Panc1 (cell line): ENCODE results near the gene AURKAIP1. TPM values are rescaled to one million over a fixed set of nuclear protein-coding genes. Genes with fewer than 3 reads are reported as not detected.
"Not testable (repeated sequence)": the region's sequence is repeated elsewhere in the genome, so short reads cannot be mapped to it uniquely, and the experiment has no call there.

Experiments used
- ATAC-seq: fragments of 200-7000 bp; cut with Tn5 transposase; 2 replicates; pipeline ENCODE4 v1.9.1; 2020; ENCODE audit warnings: mild to moderate bottlenecking, moderate library complexity
- BruUV-seq: library from RNA; stranded (reverse); fragments of 400-500 nt; replicated peaks from 2 replicates; lab custom pipeline; 2021; lab: Mats Ljungman, UMichigan
- CTCF ChIA-PET: fragments of 300-600 bp; sonication (Branson Sonifier 250); formaldehyde crosslinking; loops from one replicate; lab custom pipeline; 2022; ENCODE audit warnings: antibody characterized with exemption; lab: Charles Lee
- POLR2A ChIA-PET: fragments of 300-600 bp; sonication (Branson Sonifier 250); formaldehyde crosslinking; loops from one replicate; lab custom pipeline; 2022; ENCODE audit warnings: antibody characterized with exemption; lab: Charles Lee
- DNase-seq: peaks from one replicate; pipeline ENCODE4 v3.0.0-alpha.2; 2010; ENCODE audit warnings: low read depth, low spot score
- H3K27ac ChIP-seq: 2 replicates; pipeline ENCODE4 v1.5.1; 2011; ENCODE audit warnings: mild to moderate bottlenecking, low read length, inconsistent platforms
- H3K27me3 ChIP-seq: fragments of 200-500 bp; sonication (Bioruptor generic); 2 replicates; pipeline ENCODE4 v1.6.0; 2014; ENCODE audit warnings: low read length, inconsistent platforms; ENCODE audit not compliant: control insufficient read depth, insufficient read depth
- H3K36me3 ChIP-seq: fragments of 200-500 bp; sonication (Bioruptor generic); 2 replicates; pipeline ENCODE4 v1.5.1; 2014; ENCODE audit warnings: inconsistent platforms, mild to moderate bottlenecking, low read length, moderate library complexity; ENCODE audit not compliant: control insufficient read depth, insufficient read depth
- H3K4me1 ChIP-seq: 2 replicates; pipeline ENCODE4 v1.5.1; 2011; ENCODE audit warnings: inconsistent platforms, mild to moderate bottlenecking, low read length, moderate library complexity; ENCODE audit not compliant: control insufficient read depth, insufficient read depth
- H3K4me3 ChIP-seq, 2 experiments: 2 replicates each; pipeline ENCODE4 v1.5.1; 2011 to 2012; ENCODE audit warnings: low read depth in 2 of 2, low read length in 2 of 2, mild to moderate bottlenecking in 2 of 2, inconsistent platforms in 1 of 2, moderate library complexity in 1 of 2
- H3K9me3 ChIP-seq: fragments of 200-500 bp; sonication (Bioruptor generic); 2 replicates; pipeline ENCODE4 v1.5.1; 2014; ENCODE audit warnings: low read depth, mild to moderate bottlenecking, inconsistent platforms, low read length, moderate library complexity; ENCODE audit not compliant: control insufficient read depth, insufficient read depth
- POLR2AphosphoS5 ChIP-seq: IDR thresholded peaks from 2 replicates; pipeline ENCODE4 v1.6.1; 2012; ENCODE audit warnings: mild to moderate bottlenecking, low read depth, low read length, moderate library complexity
- SIN3A ChIP-seq: IDR thresholded peaks from 2 replicates; pipeline ENCODE4 v1.6.1; 2012; ENCODE audit warnings: low read depth, mild to moderate bottlenecking, low read length, moderate library complexity, borderline replicate concordance; ENCODE audit not compliant: insufficient read depth
- in situ Hi-C: cut with HindIII; loops from 2 replicates; pipeline ENCODE4 v1.10.0; 2016; ENCODE audit warnings: low sequenced_read_pairs, low pct_unique_long_range_greater_than_20kb
- intact Hi-C: fragments of 100-400 bp; cut with micrococcal nuclease; formaldehyde crosslinking; loops from one replicate; pipeline ENCODE4 v1.10.0; 2022; ENCODE audit not compliant: unreplicated experiment
- total RNA-seq: library from RNA; stranded (reverse); gene quantifications from one replicate; pipeline ENCODE4 v1.2.1, GENCODE V29; 2021; ENCODE audit not compliant: unreplicated experiment
- TF ChIP-seq, protein P1 (sequence below), 2 experiments: IDR thresholded peaks; 2 replicates each; pipeline ENCODE4 v1.6.1; 2011 to 2012; ENCODE audit warnings: low read depth in 2 of 2, control low read depth in 1 of 2, low read length in 1 of 2, mild to moderate bottlenecking in 1 of 2, moderate library complexity in 1 of 2; ENCODE audit not compliant: insufficient read depth in 1 of 2
- TF ChIP-seq, protein P2 (sequence below): fragments of 450-650 bp; IDR thresholded peaks from 2 replicates; pipeline ENCODE4 v1.5.1; 2017; ENCODE audit warnings: mild to moderate bottlenecking

AURKAIP1 gene
- total RNA-seq, 1 experiment from 2014 or later = 335 TPM

DNA sequence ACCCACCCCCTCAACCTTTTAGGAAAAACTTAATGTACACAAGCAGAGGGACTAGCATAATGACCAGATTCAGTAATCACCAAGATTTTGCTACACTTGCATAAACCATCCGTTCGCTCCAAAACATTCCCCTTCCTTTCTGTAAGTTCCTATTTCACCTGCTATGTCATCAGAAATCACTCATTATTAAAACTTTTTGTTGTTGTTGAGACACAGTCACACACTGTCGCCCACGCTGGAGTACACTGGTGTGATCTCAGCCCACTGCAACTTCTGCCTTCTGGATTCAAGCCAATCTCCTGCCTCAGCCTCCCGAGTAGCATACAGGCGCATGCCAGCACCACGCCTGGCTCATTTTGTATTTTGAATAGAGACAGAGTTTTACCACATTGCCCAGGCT lies 28.6 kb upstream of the AURKAIP1 start:
- no peak for DNase-seq
- H3K27me3 ChIP-seq = no peaks in the 10 kb centered on the region
- TF ChIP-seq SIN3A = no peak
- TF ChIP-seq POLR2AphosphoS5 = 0 out of 2 replicates have a peak, but pooled peaks have one; percentile 29
- no peaks in the 10 kb centered on the region for H3K9me3 ChIP-seq
- H3K4me1 ChIP-seq = peaks cover 52% of the 10 kb centered on the region
- H3K36me3 ChIP-seq = peaks cover 13% of the 10 kb centered on the region
- POLR2A ChIA-PET = no interaction called here
- ATAC-seq = no peak
- CTCF ChIA-PET = no interaction called here
- no TSS peak for BruUV-seq
- in situ Hi-C loops (no loop called here), intact Hi-C loops (loop anchor here (5.0 kb wide), 1 partner anchor 34 kb away; the partner anchor contains the start of gene VWA1)
- H3K27ac ChIP-seq = peak overlapping the region; percentile 98
- no peak overlapping the region for H3K4me3 ChIP-seq

DNA sequence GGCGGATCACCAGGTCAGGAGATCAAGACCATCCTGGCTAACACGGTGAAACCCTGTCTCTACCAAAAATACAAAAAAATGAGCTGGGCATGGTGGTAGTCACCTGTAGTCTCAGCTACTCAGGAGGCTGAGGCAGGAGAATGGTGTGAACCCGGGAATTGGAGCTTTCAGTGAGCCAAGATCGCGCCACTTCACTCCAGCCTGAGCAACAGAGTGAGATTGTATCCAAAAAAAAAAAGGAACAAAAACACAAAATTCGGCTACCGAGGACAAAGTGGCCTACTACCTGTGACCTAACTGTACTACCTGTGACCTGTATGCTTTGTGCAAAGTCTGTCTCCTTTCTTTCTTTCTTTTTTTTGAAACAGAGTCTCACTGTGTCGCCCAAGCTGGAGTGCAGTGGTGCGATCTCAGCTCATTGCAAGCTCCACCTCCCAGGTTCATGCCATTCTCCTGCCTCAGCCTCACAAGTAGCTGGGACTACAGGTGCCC lies 27.9 kb upstream of the AURKAIP1 start:
- in situ Hi-C loops, ATAC-seq, DNase-seq, BruUV-seq, H3K9me3 ChIP-seq, H3K4me3 ChIP-seq, H3K27me3 ChIP-seq: not testable (repeated sequence)
- intact Hi-C loops = loop anchor here (5.0 kb wide), 1 partner anchor 34 kb away; the partner anchor contains the start of gene VWA1
- H3K36me3 ChIP-seq = peaks cover 16% of the 10 kb centered on the region
- ChIA-PET POLR2A (interaction anchor here (1.0 kb wide), 1 partner anchor 28 kb away, joined by 3 read pairs; no protein-coding TSS in a partner anchor), CTCF (interaction anchor here (0.7 to 1.5 kb wide), 3 partner anchors 28 to 107 kb away, joined by 3 to 11 read pairs (median 5); no protein-coding TSS in a partner anchor)
- peaks cover 50% of the 10 kb centered on the region for H3K4me1 ChIP-seq
- peak overlapping the region; percentile 98 for H3K27ac ChIP-seq

DNA sequence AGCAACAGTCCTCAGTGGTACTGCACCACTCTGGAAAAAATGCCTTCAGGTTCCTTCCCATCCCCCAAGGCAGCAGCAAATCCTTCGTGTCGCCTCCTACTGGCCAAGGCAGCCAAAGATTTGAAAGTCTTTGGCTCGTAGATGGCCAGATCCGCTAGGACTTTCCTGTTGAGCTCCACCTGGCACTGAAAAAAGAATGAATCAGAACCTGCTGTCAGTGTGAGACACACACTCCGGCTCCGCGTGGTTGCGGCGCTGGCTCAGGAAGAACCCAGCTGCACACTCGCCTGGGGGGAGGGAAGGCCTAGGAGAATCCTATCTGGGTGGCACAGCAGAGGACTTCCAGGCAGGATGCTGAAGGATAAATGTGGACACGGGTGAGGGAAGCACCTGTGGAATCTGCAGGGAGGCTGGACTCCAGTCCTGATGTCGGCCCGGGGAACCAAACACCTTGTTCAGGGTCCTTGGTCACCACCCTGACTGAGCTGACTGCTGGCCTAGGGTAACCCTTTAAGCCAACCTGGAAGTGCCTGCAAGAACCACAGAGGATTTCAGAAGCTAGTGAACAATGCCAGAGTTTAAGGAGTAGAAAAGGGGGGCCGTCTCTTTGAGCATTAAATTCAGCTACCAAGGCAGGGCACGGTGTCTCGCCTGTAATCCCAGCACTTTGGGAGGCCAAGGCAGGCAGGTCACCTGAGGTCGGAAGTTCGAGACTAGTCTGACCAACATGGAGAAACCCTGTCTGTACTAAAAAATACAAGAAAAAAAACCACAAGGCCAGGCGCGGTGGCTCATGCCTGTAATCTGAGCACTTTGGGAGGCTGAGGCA lies 27.3 kb upstream of the AURKAIP1 start:
- intact Hi-C loops = loop anchor here (5.0 kb wide), 1 partner anchor 35 kb away; the partner anchor contains the start of gene VWA1

More for the DNA sequence above, 27.3 kb upstream of the AURKAIP1 start:
- Histone ChIP-seq H3K36me3 (peaks cover 16% of the 10 kb centered on the region), H3K4me1 (peaks cover 55% of the 10 kb centered on the region), H3K9me3 (no peaks in the 10 kb centered on the region), H3K27me3 (no peaks in the 10 kb centered on the region), H3K4me3 (peak overlapping the region in 1 of 2 experiments; percentile 23; a peak in 2 of 4 replicates), H3K27ac (peak overlapping the region; percentile 98)
- peak; percentile 41 for ATAC-seq
- BruUV-seq = no TSS peak
- 0 out of 2 replicates have a peak, but pooled peaks have one; percentile 19 for TF ChIP-seq SIN3A
- TF ChIP-seq, protein P1, sequence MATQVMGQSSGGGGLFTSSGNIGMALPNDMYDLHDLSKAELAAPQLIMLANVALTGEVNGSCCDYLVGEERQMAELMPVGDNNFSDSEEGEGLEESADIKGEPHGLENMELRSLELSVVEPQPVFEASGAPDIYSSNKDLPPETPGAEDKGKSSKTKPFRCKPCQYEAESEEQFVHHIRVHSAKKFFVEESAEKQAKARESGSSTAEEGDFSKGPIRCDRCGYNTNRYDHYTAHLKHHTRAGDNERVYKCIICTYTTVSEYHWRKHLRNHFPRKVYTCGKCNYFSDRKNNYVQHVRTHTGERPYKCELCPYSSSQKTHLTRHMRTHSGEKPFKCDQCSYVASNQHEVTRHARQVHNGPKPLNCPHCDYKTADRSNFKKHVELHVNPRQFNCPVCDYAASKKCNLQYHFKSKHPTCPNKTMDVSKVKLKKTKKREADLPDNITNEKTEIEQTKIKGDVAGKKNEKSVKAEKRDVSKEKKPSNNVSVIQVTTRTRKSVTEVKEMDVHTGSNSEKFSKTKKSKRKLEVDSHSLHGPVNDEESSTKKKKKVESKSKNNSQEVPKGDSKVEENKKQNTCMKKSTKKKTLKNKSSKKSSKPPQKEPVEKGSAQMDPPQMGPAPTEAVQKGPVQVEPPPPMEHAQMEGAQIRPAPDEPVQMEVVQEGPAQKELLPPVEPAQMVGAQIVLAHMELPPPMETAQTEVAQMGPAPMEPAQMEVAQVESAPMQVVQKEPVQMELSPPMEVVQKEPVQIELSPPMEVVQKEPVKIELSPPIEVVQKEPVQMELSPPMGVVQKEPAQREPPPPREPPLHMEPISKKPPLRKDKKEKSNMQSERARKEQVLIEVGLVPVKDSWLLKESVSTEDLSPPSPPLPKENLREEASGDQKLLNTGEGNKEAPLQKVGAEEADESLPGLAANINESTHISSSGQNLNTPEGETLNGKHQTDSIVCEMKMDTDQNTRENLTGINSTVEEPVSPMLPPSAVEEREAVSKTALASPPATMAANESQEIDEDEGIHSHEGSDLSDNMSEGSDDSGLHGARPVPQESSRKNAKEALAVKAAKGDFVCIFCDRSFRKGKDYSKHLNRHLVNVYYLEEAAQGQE (IDR thresholded peaks at IDR 0.05; ENCODE audit: insufficient read depth in 1 of 2, low read depth in 2 of 2, low read length in 1 of 2) = no peak
- TF ChIP-seq, protein P2, sequence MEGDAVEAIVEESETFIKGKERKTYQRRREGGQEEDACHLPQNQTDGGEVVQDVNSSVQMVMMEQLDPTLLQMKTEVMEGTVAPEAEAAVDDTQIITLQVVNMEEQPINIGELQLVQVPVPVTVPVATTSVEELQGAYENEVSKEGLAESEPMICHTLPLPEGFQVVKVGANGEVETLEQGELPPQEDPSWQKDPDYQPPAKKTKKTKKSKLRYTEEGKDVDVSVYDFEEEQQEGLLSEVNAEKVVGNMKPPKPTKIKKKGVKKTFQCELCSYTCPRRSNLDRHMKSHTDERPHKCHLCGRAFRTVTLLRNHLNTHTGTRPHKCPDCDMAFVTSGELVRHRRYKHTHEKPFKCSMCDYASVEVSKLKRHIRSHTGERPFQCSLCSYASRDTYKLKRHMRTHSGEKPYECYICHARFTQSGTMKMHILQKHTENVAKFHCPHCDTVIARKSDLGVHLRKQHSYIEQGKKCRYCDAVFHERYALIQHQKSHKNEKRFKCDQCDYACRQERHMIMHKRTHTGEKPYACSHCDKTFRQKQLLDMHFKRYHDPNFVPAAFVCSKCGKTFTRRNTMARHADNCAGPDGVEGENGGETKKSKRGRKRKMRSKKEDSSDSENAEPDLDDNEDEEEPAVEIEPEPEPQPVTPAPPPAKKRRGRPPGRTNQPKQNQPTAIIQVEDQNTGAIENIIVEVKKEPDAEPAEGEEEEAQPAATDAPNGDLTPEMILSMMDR = peak; percentile 92
- DNase-seq = peak; percentile 68
- POLR2A ChIA-PET = interaction anchor here (1.0 kb wide), 1 partner anchor 29 kb away, joined by 3 read pairs; no protein-coding TSS in a partner anchor
- CTCF ChIA-PET = interaction anchor here (0.7 to 1.5 kb wide), 3 partner anchors 29 to 106 kb away, joined by 3 to 11 read pairs (median 5); no protein-coding TSS in a partner anchor
- in situ Hi-C loops = no loop called here
